Germinal center (tissue), 1 donor: ENCODE results near the gene ZFP36L2.

ENCODE experiments used
- DNase-seq: peaks from one replicate; pipeline ENCODE4 v3.0.0; 2012; ENCODE audit warnings: mixed read lengths, low spot score

The ZFP36L2 gene, protein sequence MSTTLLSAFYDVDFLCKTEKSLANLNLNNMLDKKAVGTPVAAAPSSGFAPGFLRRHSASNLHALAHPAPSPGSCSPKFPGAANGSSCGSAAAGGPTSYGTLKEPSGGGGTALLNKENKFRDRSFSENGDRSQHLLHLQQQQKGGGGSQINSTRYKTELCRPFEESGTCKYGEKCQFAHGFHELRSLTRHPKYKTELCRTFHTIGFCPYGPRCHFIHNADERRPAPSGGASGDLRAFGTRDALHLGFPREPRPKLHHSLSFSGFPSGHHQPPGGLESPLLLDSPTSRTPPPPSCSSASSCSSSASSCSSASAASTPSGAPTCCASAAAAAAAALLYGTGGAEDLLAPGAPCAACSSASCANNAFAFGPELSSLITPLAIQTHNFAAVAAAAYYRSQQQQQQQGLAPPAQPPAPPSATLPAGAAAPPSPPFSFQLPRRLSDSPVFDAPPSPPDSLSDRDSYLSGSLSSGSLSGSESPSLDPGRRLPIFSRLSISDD

DNA sequence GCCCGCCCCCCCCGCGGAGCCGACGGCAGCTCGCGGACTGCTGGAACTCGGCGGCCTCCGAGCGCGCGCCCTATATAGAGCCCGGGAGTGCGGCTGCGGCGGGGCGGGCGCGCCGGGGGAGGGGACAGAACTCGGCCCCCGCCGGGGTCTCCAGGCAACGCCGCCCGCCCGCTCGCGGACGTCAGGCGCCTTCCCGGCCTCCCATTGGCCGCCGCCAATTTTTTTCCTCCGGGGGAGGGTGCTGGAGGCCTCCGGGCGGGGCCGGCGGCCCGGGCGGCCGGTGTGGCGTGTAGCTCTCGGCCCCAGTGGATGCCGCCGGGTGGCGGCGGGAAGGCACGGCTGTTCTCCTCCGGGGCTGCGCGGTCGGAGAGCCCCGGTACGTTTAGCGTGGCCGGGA, at the start of gene ZFP36L2:
TSS of gene ZFP36L2 (minus strand) at position 49 of the 397 bp plus-strand sequence. CDS start 291 bp downstream, outside the sequence.
- peak; percentile 97 for DNase-seq

DNA sequence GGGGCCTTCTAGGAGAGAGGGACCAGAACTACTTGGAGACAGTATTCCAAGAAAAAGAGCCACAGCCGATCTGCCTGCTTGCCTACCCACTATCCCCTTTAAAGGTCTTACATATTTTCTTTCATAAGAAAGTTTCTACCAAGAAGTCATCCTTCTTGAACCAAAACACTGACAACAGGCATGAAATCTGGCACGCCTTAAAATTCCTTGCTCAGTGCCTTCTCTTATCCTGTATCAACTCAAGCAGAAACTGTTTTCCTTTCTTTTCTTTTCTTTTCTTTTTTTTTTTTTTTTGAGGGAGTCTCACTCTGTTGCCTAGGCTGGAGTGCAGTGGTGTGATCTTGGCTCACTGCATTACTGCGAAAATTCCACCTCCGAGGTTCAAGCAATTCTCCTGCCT, 48.3 kb upstream of the ZFP36L2 start:
- DNase-seq: no peak

DNA sequence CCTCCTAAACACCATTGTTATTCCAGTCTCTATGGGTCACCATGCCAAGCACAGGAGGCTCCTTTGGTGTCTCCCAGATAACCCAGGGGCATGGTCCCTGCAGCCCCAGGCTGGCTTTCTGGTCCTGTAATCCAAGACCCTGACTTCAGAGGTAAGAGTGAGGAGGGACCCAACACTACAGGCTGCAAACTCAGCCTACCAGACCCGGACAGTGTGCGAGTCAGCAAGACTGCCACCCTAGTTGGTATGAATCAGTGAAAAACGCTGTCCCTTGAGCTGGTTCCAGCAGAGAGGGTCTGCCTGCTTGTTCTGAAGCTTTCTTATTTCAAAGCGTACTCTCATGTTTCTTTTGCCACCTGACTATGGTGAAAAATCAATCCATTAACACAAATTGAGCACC, 47.6 kb upstream of the ZFP36L2 start:
- DNase-seq: no peak

DNA sequence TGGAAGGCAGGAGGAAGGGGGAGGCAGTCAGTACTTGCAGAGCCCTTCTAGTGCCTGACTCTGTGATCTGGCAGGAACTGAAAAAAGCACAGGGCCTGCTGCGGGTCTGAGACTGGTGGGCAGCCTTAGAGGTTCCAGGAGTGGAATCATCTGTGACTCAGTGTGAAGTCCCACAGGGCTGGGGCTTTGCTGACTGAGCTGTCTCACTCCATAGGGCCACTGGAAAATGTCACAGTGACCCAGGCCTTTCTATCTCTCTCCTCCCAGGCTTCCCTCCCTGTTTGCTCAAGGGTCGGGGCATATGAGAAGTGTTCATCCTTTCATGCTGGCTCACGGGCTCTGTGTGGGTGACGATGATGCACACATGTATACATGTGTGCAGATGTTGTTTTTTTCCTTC, 47.1 kb upstream of the ZFP36L2 start:
- DNase-seq: no peak

DNA sequence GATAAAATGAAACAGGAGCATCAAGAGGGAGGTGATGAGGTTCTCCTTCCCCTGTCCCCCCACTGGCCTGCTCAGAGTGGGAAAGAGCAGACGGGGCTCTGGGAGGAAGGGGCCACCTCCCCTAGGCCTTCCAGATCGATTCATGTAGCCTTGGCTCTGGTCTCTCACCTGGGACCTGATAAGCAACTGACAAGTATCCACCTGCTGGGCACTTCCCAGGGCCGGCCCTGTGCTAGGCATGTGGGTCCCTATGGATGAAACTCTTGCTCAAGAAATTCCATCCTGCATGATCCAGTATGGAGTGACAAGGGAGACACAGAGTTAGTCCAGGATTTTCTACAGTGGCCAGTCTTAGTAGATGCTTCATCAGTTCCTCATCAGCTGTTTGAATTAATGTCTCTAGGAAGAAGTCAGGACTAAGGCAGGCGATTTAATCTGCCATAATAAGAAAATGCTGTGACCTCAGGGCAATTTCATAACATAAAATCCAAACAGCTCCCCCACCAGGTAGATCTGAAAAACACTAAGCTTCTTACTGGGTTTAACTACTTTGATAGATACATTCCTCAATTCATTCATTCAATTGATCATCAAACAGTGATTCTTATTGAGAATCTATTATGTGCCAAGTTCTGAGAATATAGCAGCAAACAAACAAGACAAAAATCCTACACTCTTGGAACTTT, 44.7 kb upstream of the ZFP36L2 start:
- no peak for DNase-seq

DNA sequence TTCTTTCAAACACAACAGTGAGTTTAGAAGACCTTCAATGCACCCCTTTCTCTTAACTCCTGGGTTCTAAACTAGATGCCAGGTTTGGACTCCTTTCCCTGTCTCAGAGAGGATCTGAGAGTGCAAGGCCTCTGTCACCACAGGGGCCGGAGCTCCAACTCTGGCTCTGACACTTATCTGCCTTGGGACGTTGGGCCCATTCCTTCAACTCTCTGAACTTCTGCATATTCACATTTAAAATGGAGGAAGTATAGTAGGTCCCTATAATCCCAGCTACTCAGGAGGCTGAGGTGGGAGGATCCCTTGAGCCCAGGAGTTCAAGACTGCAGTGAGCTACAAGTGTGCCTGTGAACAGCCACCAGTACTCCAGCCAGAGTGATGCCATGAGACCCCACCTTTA, 44.1 kb upstream of the ZFP36L2 start:
- no peak for DNase-seq

DNA sequence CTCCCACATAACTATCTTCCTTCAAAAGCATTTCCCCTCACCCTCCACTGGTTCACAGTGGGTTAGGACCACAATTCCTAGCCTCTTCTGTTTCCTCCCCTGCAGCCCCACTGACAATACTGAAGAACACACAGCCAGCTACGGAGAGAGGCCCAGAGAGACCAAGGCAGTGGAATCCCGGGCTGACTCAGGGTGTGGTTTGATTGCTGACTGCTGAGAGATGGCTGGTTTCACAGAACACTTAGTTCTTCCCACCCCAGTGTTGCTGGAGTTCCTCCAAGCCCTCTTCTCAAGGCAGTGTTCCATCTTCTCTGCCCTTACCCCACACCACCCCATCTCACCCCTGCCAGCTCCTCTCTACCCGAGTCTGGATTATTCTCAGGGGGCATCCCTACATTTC, 43.3 kb upstream of the ZFP36L2 start:
- no peak for DNase-seq

DNA sequence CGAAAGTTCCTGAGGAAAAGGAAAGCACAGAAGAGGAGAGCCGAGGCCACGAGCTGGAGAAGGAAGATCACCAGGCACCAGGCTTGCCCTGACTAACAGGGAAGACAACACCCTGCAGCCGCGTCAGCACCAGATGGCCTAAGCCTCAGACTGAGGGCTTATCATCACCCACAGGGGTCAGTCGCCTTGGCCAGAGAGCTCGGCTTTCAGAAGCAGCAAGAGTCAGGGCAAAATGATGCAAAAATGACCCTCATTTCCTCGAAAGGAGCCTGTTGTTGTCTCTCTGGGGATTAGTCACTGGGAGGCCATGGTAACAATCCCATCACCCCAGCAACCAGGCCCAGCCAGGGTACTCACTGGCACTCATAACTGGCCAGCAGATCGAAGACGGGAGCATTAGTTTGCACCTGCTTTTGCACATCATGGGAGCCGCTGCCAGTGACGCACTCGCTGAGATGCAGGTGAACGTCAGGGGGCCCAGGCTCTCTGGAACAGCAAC, 42.7 kb upstream of the ZFP36L2 start:
- no peak for DNase-seq

DNA sequence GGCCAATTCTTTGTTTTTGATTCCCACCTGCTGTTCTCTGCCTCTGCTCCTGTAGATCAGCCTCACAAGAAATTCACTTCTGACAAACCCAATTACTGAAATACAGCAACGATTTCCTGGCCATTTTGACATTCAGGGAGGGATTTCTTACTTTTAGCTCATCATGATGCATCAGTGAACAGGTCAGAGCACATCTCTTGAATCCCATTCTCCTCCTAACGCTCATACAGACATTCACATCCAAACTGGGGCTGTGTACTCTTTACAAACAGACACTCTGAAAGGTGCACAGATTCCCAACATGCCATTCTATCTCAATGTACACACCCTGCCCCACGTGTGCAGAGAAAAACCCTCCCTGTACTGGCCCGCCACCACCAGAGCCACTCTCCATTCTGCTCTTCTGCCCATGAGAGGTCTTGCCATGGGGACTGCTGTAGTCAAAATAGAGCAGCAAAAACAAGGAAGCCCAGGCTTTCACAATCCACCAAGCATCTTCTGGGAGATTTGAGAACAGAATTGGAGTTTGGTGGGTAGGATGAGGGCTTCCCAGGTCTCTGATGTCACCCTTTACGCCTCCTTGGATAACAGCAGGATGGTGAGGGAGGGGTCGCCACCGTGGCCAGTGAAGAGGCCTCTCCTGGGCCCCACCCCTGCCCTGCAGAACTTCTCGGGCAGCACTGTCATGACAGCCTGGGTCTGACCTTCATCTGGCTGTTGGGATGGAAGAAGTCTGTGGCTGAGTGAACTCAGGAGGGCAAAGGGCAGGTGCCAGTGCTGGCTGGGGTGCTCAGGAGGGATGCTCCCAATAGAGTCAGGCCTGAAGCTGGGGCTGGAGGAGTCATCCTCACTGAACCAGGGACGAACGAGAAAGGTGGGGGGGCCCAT, 41.9 kb upstream of the ZFP36L2 start:
- no peak for DNase-seq

DNA sequence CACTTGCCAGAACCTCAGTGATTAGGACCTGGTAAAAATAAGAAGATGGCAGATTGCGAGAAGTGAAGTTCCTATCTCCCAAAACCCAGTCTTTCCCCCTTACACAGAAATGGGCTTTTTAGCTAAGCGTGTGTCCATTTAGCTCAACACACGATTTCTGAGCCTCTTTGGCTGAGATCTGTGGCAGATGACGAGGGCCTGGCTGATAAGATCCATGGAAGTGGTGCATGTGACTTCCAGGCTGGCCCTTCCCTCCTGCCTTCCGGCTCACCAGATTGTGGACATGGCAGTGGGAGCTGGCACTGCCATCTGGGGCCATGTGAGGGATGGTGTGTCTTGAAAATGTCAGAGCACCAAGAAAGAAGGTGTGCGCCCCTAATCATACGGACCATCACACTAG, 41.0 kb upstream of the ZFP36L2 start:
- DNase-seq: no peak

DNA sequence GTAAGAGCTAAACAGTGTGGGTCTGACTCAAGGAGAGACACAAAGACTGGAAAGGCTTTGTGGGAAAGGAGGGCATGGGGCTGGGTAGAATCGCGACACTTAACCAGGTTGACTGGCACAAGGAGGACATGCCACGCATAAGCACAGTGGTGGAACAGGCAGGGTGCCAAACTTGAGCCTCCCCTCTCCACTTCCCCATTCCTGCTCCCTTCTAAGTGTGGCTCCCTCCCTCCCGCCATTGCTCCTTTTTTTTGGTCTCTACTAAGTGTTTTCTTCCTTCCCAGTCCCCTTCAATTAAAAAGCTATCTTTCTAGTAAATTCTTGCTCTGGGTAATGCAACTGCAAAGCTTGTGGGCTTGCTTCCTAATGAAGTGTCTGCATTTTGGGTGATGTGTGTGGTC, 40.3 kb upstream of the ZFP36L2 start:
- no peak for DNase-seq

DNA sequence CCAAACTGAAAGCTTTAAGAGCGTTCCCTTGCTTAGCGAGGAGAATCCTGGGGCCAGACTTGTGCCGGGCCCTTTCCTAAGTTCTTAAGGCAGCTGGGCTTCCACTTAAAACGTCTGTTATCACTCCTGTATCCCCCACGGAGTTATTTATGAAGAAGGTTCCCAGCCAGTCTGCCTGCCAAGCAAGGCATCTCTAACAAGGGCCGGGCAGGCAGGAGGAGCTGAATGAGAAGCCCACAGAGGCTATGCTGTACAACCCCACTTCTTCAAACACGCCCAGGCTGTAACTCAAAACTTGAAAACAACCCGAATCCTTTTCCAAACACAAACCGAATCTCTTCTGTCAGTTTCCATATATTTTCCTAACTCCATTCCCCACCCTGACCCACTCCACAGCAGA, 39.0 kb upstream of the ZFP36L2 start:
- DNase-seq: no peak

DNA sequence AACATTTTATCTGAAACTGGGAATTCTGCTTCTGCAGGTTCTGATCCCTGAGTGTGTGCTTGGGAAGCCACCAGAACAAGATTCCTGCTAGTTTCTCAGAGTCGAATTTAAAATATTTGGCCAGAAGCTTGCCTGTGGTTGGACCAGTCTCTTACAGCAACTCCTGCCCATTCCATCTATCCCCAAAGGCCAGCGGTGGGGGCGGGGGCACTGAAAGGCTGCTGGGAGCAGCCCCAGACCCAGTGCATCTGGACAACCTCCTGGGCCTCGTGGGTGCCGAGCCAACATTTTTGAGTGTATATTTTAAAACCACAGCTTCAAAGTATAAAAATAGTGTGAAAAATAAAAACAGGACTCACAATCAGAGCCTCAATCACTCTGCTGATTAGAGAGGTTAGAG, 38.6 kb upstream of the ZFP36L2 start:
- no peak for DNase-seq

DNA sequence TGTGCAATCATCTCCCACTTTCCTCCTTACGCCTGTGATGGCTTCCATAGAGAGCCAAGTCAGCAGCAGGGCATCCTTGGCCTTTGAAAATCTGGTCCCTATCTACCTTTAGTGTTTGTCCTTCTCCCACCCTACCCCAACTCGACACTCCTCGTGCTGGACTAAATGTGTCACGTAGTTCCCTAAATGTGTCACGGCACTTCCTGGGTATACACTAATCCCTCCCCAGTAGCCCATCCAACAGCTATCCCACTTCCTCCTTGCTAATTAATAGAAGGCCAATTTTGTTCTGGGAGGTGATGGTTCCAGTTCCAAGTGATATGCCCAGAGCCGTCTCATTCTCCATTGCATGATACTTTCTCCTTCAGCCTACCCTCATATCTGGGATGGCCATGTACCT, 36.5 kb upstream of the ZFP36L2 start:
- no peak for DNase-seq

DNA sequence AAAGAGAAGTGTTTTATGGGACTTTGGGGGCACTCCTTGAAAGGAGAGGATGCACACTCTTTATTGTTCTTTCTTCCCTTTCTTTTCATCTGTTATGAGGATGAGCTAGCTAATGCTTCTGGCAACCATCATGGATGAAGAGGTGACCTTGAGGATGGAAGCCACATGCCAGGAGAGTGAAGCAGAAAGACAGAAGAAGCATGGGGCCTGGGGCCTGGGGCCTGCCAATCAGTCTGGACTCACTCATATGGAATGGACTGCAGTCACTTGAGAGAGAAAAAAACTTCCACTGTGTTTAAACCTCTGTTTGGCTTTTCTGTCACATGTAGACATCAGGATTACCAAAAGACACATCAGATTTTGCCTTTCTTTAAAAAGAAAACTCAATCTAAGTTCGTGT, 35.8 kb upstream of the ZFP36L2 start:
- DNase-seq: no peak

DNA sequence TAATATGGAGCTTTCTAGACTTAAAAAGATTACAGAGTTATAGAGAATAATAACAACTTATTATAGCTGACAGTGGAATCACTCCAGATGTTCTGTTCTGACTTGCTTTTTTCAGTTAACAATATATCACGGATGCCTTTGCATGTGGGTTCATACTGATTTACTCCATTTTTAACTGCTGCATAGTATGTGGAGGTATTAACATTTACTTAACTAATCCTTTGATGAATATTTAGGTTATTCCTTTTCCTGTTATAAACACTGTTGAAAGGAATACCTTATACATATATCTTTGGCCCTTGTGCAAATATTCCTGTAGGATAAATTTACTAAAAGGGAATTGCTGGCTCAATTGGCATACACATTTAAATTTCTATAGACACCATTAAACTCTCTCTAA, 33.1 kb upstream of the ZFP36L2 start:
- no peak for DNase-seq

DNA sequence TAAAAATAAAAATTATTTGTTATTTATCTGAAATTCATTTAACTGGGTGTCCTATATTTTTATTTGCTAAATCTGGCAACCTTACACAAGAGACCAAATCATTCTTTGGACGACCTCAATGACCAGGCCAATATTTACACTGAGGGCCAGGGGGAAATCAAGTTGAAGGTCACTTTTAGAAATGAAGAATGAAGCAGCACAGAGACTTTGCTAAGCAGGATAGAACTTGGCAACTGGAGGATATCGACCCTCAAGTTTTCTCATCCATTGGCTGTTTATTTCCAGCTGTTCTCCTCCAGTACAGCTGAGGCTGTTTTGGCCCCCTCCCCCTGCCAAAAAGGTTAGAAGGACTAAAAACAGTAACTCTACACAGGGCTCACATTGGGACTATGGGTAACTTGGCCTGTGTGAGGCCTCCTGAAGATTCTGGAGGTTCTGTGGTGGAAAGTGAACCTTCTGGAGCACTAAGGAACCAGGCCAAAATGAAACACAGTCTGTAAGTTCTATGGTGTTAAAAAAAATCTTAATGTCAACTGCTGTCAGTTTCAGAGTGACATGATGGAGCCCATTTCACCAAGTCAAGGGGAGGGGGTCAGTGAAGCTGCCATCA, 32.2 kb upstream of the ZFP36L2 start:
- no peak for DNase-seq

DNA sequence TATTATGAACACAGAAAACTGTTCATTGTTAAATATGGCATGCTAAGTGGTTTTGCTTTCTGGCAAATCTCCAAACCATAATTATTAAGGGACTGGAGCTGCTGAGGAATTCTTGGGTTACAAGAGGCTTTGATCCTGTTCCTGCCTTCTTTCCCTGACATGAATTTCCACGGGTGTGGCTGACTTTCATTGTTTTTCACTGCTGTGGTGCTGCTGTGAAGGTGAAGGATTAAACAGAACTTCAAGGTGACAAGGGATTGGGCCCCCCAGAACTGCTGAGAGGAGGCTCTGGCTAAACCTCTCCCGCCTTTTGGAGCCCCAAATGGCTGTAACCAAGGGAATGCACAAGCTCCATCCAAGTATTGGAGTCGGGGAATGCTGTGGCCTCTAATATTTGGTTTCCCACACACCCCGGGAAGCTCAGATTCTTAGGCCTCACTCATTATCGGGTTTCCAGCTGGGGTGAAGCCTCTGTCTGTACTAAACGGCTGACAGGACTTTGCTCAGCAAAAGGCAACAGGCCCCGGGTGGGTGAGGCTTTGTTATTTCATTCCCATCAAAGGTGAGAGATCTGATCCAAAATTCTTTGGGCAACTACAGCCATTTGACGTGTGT, 29.0 kb upstream of the ZFP36L2 start:
- no peak for DNase-seq

DNA sequence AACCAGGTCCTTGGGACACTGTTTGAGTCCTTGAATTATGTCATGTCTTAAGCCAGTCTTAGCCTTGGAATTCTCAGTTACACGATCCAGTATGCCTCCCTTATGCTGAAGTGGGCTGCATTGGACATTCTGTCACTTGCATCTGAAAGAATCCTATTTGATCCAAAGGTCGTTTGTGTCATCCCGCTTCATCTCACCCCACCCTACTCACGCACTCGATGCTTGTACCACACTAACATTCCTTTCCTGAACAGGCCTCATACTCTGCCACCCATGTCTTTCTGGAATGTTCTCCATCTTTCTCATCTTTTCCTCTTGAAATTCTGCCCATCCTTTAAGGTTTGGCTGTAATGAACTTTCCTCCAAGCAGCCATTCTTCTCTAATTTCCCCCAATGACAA, 27.9 kb upstream of the ZFP36L2 start:
- no peak for DNase-seq

DNA sequence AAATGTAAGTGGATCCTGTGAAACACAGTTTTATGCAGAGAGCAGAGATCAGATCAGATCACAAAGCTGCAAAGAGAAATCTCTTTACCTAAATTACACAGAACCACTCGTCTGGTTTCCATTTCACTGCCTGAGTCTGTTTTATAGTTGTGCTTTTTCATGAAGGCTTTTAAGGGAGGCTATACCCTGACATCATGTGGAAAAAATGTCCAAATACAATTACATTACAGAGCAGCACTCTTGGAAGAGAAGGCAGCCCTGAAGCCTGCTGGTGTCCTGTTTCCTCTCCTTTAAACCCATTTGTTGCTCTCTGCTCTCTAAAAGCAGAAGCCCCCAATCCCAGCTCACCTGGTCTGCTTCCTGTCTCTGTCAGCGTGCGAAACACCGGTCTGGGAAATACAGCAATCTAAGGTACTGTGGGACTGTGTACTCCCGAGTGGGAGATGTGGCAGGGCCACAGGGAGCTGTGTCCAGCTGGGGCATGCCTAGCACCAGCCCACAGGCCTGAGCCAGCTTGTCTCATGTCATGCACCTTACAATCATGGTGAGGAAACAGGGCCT, 24.8 kb upstream of the ZFP36L2 start:
- no peak for DNase-seq

DNA sequence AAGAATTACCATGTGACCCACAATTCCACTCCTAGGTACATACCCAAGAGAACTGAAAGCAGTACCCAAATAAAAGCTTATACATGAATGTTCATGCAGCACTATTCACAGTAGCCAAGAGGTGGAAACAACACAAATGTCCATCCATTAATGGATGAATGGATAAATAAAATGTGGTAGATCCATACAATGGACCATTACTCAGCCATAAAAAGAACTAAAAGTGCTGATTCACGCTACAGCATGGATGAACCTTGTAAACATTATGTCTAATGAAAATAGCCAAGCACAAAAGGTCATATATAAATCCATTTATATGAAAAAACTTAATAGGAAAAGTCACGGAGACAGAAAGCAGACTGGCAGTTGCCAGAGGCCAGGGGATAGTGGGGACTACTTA, 23.6 kb upstream of the ZFP36L2 start:
- no peak for DNase-seq
